Measurements from ENCODE around the gene AAMDC.
"Not testable (repeated sequence)": the region's sequence is repeated elsewhere in the genome, so short reads cannot be mapped to it uniquely, and the experiment has no call there.

The AAMDC gene

DNA sequence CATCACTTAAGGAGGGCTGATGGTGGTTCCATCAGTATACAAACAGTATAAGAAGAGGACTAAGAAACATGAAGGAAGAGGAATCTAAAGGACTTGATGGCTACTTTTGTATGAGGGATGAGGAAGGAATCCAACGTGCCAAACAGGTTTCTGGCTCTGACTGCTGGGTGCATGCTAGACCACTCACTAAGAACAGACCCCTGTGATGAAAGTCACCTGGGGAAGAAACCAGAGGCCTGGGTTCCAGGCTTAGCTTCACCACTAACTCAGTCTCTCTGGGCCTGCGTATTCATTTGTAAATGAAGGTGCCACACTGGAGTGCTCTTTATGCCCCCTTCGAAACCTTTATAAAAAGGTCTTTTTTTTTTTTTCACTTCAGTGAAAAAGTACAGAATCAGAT, 55.1 kb downstream of the AAMDC start:
- no peaks in the 10 kb centered on the region for H3K27me3 ChIP-seq (ENCODE audit: control insufficient read depth in 5 of 5, insufficient read depth in 4 of 5, low read length in 5 of 5)
- no peak overlapping the region for H3K4me3 ChIP-seq (ENCODE audit: low read depth in 1 of 5, low read length in 5 of 5)
- peaks cover 0 to 13% (median 3%) of the 10 kb centered on the region in 5 donors for H3K4me1 ChIP-seq (ENCODE audit: control insufficient read depth in 5 of 5, insufficient read depth in 5 of 5, low read length in 5 of 5)
- H3K9me3 ChIP-seq (ENCODE audit: control insufficient read depth in 5 of 5, low read length in 5 of 5): no peaks in the 10 kb centered on the region
- H3K9ac ChIP-seq (ENCODE audit: low read length in 5 of 5): no peak overlapping the region
- no peak overlapping the region for H3K27ac ChIP-seq (ENCODE audit: low read depth, low read length)
- H3K36me3 ChIP-seq (ENCODE audit: control insufficient read depth in 5 of 5, insufficient read depth in 5 of 5, low read length in 5 of 5): peaks cover 35 to 78% (median 66%) of the 10 kb centered on the region in 5 donors

DNA sequence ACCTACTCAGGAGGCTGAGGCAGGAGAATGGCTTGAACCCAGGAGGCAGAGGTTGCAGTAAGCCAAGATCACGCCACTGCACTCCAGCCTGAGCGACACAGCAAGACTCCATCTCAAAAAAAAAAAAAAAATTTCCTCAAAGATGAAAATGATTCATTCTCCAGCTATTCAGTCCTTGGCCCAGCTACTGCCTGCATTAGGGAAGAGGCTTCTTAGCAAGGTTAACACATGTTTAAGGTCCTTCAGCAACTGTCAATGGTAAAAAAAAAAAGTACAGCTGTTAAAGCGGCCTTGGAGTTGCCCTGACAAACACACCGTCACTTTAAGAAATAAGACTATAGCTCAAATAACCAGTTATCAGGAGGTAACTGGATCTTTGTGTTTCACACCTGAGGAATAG, 57.3 kb downstream of the AAMDC start:
- H3K36me3 ChIP-seq (ENCODE audit: control insufficient read depth in 5 of 5, insufficient read depth in 5 of 5, low read length in 5 of 5): peaks cover 25 to 74% (median 56%) of the 10 kb centered on the region in 5 donors
- H3K4me3 ChIP-seq (ENCODE audit: low read depth in 1 of 5, low read length in 5 of 5); H3K9me3 ChIP-seq (ENCODE audit: control insufficient read depth in 5 of 5, low read length in 5 of 5); H3K9ac ChIP-seq (ENCODE audit: low read length in 5 of 5); H3K27me3 ChIP-seq (ENCODE audit: control insufficient read depth in 5 of 5, insufficient read depth in 4 of 5, low read length in 5 of 5); H3K27ac ChIP-seq (ENCODE audit: low read depth, low read length): not testable (repeated sequence)
- peaks cover 0 to 13% (median 10%) of the 10 kb centered on the region in 5 donors for H3K4me1 ChIP-seq (ENCODE audit: control insufficient read depth in 5 of 5, insufficient read depth in 5 of 5, low read length in 5 of 5)

GRCh38 chr11:77879218-77879617, 58.3 kb downstream of the AAMDC start:
- Histone ChIP-seq H3K9ac (ENCODE audit: low read length in 5 of 5) (no peak overlapping the region), H3K36me3 (ENCODE audit: control insufficient read depth in 5 of 5, insufficient read depth in 5 of 5, low read length in 5 of 5) (peaks cover 18 to 78% (median 61%) of the 10 kb centered on the region in 5 donors), H3K27me3 (ENCODE audit: control insufficient read depth in 5 of 5, insufficient read depth in 4 of 5, low read length in 5 of 5) (no peaks in the 10 kb centered on the region), H3K4me3 (ENCODE audit: low read depth in 1 of 5, low read length in 5 of 5) (no peak overlapping the region), H3K4me1 (ENCODE audit: control insufficient read depth in 5 of 5, insufficient read depth in 5 of 5, low read length in 5 of 5) (peaks cover 0 to 13% (median 10%) of the 10 kb centered on the region in 5 donors), H3K27ac (ENCODE audit: low read depth, low read length) (no peak overlapping the region), H3K9me3 (ENCODE audit: control insufficient read depth in 5 of 5, low read length in 5 of 5) (no peaks in the 10 kb centered on the region)

DNA sequence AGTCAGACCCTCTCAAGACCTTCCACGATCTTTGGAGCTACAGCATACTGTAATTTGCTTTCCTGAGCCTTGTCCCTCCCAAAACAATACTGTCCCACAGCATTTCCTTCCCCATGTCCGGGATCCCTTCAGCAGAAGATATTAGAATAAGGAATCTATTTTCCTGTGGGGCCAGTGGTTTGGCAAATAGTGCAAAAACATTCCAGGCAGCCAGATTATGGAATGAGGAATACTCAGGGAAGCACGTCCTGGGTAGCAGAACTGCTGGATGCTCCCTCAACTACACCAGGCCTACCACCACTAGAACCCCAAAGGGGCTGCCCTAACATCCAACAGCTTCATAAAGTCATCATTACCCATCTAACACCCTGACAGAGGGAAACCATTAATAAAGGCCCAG, 61.5 kb downstream of the AAMDC start:
- Histone ChIP-seq H3K27me3 (ENCODE audit: control insufficient read depth in 5 of 5, insufficient read depth in 4 of 5, low read length in 5 of 5) (no peaks in the 10 kb centered on the region), H3K27ac (ENCODE audit: low read depth, low read length) (no peak overlapping the region), H3K4me1 (ENCODE audit: control insufficient read depth in 5 of 5, insufficient read depth in 5 of 5, low read length in 5 of 5) (peaks cover 0 to 13% (median 10%) of the 10 kb centered on the region in 5 donors), H3K36me3 (ENCODE audit: control insufficient read depth in 5 of 5, insufficient read depth in 5 of 5, low read length in 5 of 5) (peaks cover 6 to 68% (median 46%) of the 10 kb centered on the region in 5 donors), H3K9me3 (ENCODE audit: control insufficient read depth in 5 of 5, low read length in 5 of 5) (no peaks in the 10 kb centered on the region), H3K9ac (ENCODE audit: low read length in 5 of 5) (no peak overlapping the region), H3K4me3 (ENCODE audit: low read depth in 1 of 5, low read length in 5 of 5) (no peak overlapping the region)

DNA sequence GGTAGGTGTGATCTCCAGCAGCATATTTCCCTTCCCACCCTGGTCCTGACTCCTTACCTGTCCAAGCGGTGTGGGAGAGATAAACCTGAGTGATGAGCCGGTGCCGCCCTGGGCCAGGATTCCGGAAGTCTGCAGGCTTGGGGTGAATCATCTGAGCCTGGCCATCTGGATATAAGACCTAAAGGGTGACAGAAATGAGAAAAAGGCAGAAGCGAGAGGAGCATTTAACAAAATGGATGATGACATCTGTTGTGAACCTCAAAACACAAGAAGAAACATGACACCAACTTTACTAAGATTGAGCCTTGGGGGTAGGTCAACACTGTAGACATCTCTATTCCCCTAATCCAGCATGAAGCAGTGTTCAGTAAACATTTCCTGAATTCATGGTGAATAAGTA, 62.8 kb downstream of the AAMDC start:
- Histone ChIP-seq H3K36me3 (ENCODE audit: control insufficient read depth in 5 of 5, insufficient read depth in 5 of 5, low read length in 5 of 5) (peaks cover 3 to 57% (median 38%) of the 10 kb centered on the region in 5 donors), H3K27me3 (ENCODE audit: control insufficient read depth in 5 of 5, insufficient read depth in 4 of 5, low read length in 5 of 5) (no peaks in the 10 kb centered on the region), H3K4me1 (ENCODE audit: control insufficient read depth in 5 of 5, insufficient read depth in 5 of 5, low read length in 5 of 5) (peaks cover 0 to 10% (median 7%) of the 10 kb centered on the region in 5 donors), H3K9me3 (ENCODE audit: control insufficient read depth in 5 of 5, low read length in 5 of 5) (no peaks in the 10 kb centered on the region), H3K4me3 (ENCODE audit: low read depth in 1 of 5, low read length in 5 of 5) (no peak overlapping the region), H3K27ac (ENCODE audit: low read depth, low read length) (no peak overlapping the region), H3K9ac (ENCODE audit: low read length in 5 of 5) (no peak overlapping the region)

DNA sequence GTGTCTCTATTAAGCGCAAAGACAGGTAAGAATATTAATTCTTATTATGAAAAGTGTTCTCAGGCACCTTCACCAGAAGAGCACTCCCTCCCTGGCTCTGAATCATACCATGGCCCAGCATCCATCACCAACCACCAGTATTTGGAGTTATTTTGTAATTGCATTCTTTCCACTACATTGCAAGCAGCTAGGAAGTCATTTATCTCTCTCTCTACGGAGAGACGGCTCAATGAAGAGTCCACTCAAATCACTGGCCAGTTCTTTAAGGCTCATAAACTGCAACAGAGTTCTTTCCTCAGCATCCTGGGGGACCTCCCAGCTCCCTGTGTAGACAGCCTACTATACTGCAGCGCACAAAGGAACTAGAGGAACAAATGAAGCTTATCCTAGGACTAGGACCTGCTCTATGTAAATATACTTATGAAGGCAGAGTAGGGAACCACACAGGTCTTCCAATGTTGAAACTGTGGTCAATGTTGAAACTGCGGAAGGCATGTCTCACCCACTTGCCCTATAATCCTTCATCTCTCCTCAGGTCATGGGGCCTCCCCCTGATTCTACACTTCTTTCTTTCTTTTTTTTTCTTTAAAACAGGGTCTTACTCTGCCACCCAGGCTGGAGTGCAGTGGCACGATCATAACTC, 63.4 kb downstream of the AAMDC start:
- Histone ChIP-seq H3K27me3 (ENCODE audit: control insufficient read depth in 5 of 5, insufficient read depth in 4 of 5, low read length in 5 of 5) (no peaks in the 10 kb centered on the region), H3K4me1 (ENCODE audit: control insufficient read depth in 5 of 5, insufficient read depth in 5 of 5, low read length in 5 of 5) (peaks cover 0 to 7% (median 2%) of the 10 kb centered on the region in 5 donors), H3K36me3 (ENCODE audit: control insufficient read depth in 5 of 5, insufficient read depth in 5 of 5, low read length in 5 of 5) (peaks cover 3 to 51% (median 34%) of the 10 kb centered on the region in 5 donors)

GRCh38 chr11:77884829-77885190, 63.9 kb downstream of the AAMDC start:
- peaks cover 4 to 53% (median 32%) of the 10 kb centered on the region in 5 donors for H3K36me3 ChIP-seq (ENCODE audit: control insufficient read depth in 5 of 5, insufficient read depth in 5 of 5, low read length in 5 of 5)
- H3K4me1 ChIP-seq (ENCODE audit: control insufficient read depth in 5 of 5, insufficient read depth in 5 of 5, low read length in 5 of 5): peaks cover 0 to 7% (median 0%) of the 10 kb centered on the region in 5 donors
- no peaks in the 10 kb centered on the region for H3K9me3 ChIP-seq (ENCODE audit: control insufficient read depth in 5 of 5, low read length in 5 of 5)

More for the DNA sequence above, 63.4 kb downstream of the AAMDC start:
- H3K9ac ChIP-seq (ENCODE audit: low read length in 5 of 5): no peak overlapping the region
- no peaks in the 10 kb centered on the region for H3K9me3 ChIP-seq (ENCODE audit: control insufficient read depth in 5 of 5, low read length in 5 of 5)
- no peak overlapping the region for H3K4me3 ChIP-seq (ENCODE audit: low read depth in 1 of 5, low read length in 5 of 5)
- no peak overlapping the region for H3K27ac ChIP-seq (ENCODE audit: low read depth, low read length)

DNA sequence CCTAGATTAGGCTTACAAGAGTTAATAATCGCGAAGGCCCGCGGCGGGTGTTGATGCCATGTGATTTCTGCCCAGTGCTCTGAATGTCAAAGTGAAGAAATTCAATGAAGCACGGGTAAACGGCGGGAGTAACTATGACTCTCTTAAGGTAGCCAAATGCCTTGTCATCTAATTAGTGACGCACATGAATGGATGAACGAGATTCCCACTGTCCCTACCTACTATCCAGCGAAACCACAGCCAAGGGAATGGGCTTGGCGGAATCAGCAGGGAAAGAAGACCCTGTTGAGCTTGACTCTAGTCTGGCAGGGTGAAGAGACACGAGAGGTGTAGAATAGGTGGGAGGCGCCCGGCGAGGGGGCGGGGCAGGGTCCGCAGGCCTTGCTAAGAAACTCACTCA, 65.5 kb downstream of the AAMDC start:
- no peak overlapping the region for H3K27ac ChIP-seq (ENCODE audit: low read depth, low read length)
- peaks cover 0 to 7% (median 0%) of the 10 kb centered on the region in 5 donors for H3K4me1 ChIP-seq (ENCODE audit: control insufficient read depth in 5 of 5, insufficient read depth in 5 of 5, low read length in 5 of 5)
- H3K36me3 ChIP-seq (ENCODE audit: control insufficient read depth in 5 of 5, insufficient read depth in 5 of 5, low read length in 5 of 5): peaks cover 5 to 53% (median 33%) of the 10 kb centered on the region in 5 donors
- H3K4me3 ChIP-seq (ENCODE audit: low read depth in 1 of 5, low read length in 5 of 5): no peak overlapping the region
- no peaks in the 10 kb centered on the region for H3K9me3 ChIP-seq (ENCODE audit: control insufficient read depth in 5 of 5, low read length in 5 of 5)
- H3K27me3 ChIP-seq (ENCODE audit: control insufficient read depth in 5 of 5, insufficient read depth in 4 of 5, low read length in 5 of 5): no peaks in the 10 kb centered on the region
- H3K9ac ChIP-seq (ENCODE audit: low read length in 5 of 5): no peak overlapping the region

More at GRCh38 chr11:77884829-77885190, 63.9 kb downstream of the AAMDC start:
- Histone ChIP-seq H3K27ac (ENCODE audit: low read depth, low read length) (no peak overlapping the region), H3K27me3 (ENCODE audit: control insufficient read depth in 5 of 5, insufficient read depth in 4 of 5, low read length in 5 of 5) (no peaks in the 10 kb centered on the region), H3K9ac (ENCODE audit: low read length in 5 of 5) (no peak overlapping the region), H3K4me3 (ENCODE audit: low read depth in 1 of 5, low read length in 5 of 5) (no peak overlapping the region)

DNA sequence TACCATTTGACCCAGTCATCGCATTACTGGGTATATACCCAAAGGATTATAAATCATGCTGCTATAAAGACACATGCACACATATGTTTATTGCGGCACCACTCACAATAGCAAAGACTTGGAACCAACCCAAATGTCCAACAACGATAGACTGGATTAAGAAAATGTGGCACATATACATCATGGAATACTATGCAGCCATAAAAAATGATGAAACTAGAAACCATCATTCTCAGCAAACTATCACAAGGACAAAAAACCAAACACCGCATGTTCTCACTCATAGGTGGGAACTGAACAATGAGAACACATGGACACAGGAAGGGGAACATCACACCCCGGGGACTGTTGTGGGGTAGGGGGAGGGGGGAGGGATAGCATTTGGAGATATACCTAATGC, 68.1 kb downstream of the AAMDC start:
- peaks cover 5 to 45% (median 29%) of the 10 kb centered on the region in 5 donors for H3K36me3 ChIP-seq (ENCODE audit: control insufficient read depth in 5 of 5, insufficient read depth in 5 of 5, low read length in 5 of 5)

GRCh38 chr11:77890100-77890614, 69.2 kb downstream of the AAMDC start:
- not testable (repeated sequence) for H3K27me3 ChIP-seq (ENCODE audit: control insufficient read depth in 5 of 5, insufficient read depth in 4 of 5, low read length in 5 of 5); H3K27ac ChIP-seq (ENCODE audit: low read depth, low read length); H3K4me3 ChIP-seq (ENCODE audit: low read depth in 1 of 5, low read length in 5 of 5); H3K9me3 ChIP-seq (ENCODE audit: control insufficient read depth in 5 of 5, low read length in 5 of 5); H3K4me1 ChIP-seq (ENCODE audit: control insufficient read depth in 5 of 5, insufficient read depth in 5 of 5, low read length in 5 of 5); H3K9ac ChIP-seq (ENCODE audit: low read length in 5 of 5)
- H3K36me3 ChIP-seq (ENCODE audit: control insufficient read depth in 5 of 5, insufficient read depth in 5 of 5, low read length in 5 of 5): peaks cover 5 to 41% (median 24%) of the 10 kb centered on the region in 5 donors

More for the DNA sequence above, 68.1 kb downstream of the AAMDC start:
- not testable (repeated sequence) for H3K9ac ChIP-seq (ENCODE audit: low read length in 5 of 5); H3K27ac ChIP-seq (ENCODE audit: low read depth, low read length); H3K4me1 ChIP-seq (ENCODE audit: control insufficient read depth in 5 of 5, insufficient read depth in 5 of 5, low read length in 5 of 5); H3K9me3 ChIP-seq (ENCODE audit: control insufficient read depth in 5 of 5, low read length in 5 of 5); H3K27me3 ChIP-seq (ENCODE audit: control insufficient read depth in 5 of 5, insufficient read depth in 4 of 5, low read length in 5 of 5); H3K4me3 ChIP-seq (ENCODE audit: low read depth in 1 of 5, low read length in 5 of 5)
